Liver (tissue), 9 donors: ENCODE measurements around the gene PUS1. TPM values are rescaled to one million over a fixed set of nuclear protein-coding genes. Genes with fewer than 3 reads are reported as not detected.

Experiments
- DNase-seq: peaks from one replicate; pipeline ENCODE4 v3.0.0-alpha.2; 2017; ENCODE audit warnings: low spot score
- H3K27ac ChIP-seq, 2 donors: one replicate each; pipeline ENCODE4 v1.7.0; 2013; ENCODE audit warnings: inconsistent platforms in 2 of 2, low read length in 2 of 2, control low read depth in 1 of 2, low read depth in 1 of 2, mild to moderate bottlenecking in 1 of 2
- H3K27me3 ChIP-seq, 4 donors: one replicate each; pipeline versions ENCODE4 v1.6.1 to v1.7.0; 2013; ENCODE audit warnings: low read length in 3 of 4, inconsistent platforms in 1 of 4, mild to moderate bottlenecking in 1 of 4, moderate library complexity in 1 of 4; ENCODE audit not compliant: control insufficient read depth in 4 of 4, insufficient read depth in 4 of 4
- H3K36me3 ChIP-seq, 4 donors: one replicate each; pipeline versions ENCODE4 v1.6.1 to v1.7.0; 2013; ENCODE audit warnings: low read length in 3 of 4, mild to moderate bottlenecking in 3 of 4, low read depth in 1 of 4, moderate library complexity in 1 of 4; ENCODE audit not compliant: control insufficient read depth in 4 of 4, insufficient read depth in 3 of 4
- H3K4me1 ChIP-seq, 4 donors: one replicate each; pipeline versions ENCODE4 v1.6.1 to v1.7.0; 2013; ENCODE audit warnings: low read length in 3 of 4, mild to moderate bottlenecking in 3 of 4, moderate library complexity in 1 of 4; ENCODE audit not compliant: control insufficient read depth in 4 of 4, insufficient read depth in 4 of 4
- H3K4me3 ChIP-seq, 3 donors: one replicate each; pipeline versions ENCODE4 v1.6.1 to v1.7.0; 2013; ENCODE audit warnings: low read length in 3 of 3, control low read depth in 1 of 3, low read depth in 1 of 3, mild to moderate bottlenecking in 1 of 3
- H3K9ac ChIP-seq, 2 donors: one replicate each; pipeline ENCODE4 v1.7.0; 2013; ENCODE audit warnings: low read length in 2 of 2, mild to moderate bottlenecking in 2 of 2, moderate library complexity in 2 of 2, control low read depth in 1 of 2, low read depth in 1 of 2
- H3K9me3 ChIP-seq, 4 donors: one replicate each; pipeline versions ENCODE4 v1.6.1 to v1.7.0; 2013; ENCODE audit warnings: low read length in 3 of 4; ENCODE audit not compliant: control insufficient read depth in 4 of 4
- CTCF ChIP-seq: fragments of 150-350 bp; IDR thresholded peaks from 2 replicates; pipeline ENCODE4 v1.5.1; 2017; ENCODE audit warnings: improper control_type of control experiment, low read depth, low read length; ENCODE audit not compliant: missing input control
- EGR1 ChIP-seq, 2 donors: IDR thresholded peaks; 2 replicates each; pipeline ENCODE4 v1.6.1; 2016 to 2018; ENCODE audit warnings: antibody characterized with exemption in 2 of 2, low read depth in 2 of 2
- FOXA2 ChIP-seq: IDR thresholded peaks from 2 replicates; pipeline ENCODE4 v1.6.1; 2016; ENCODE audit warnings: antibody characterized with exemption
- GABPA ChIP-seq, 2 donors: IDR thresholded peaks in 1 of 2; conservative IDR thresholded peaks in 1 of 2; 2 replicates each; pipeline ENCODE4 v1.6.1; 2016; ENCODE audit warnings: antibody characterized with exemption in 2 of 2, mild to moderate bottlenecking in 1 of 2, moderate library complexity in 1 of 2
- HNF4G ChIP-seq: IDR thresholded peaks from 2 replicates; pipeline ENCODE4 v1.6.1; 2016; ENCODE audit warnings: antibody characterized with exemption
- JUND ChIP-seq, 2 donors: IDR thresholded peaks; 2 replicates each; pipeline ENCODE4 v1.6.1; 2016; ENCODE audit warnings: antibody characterized with exemption in 2 of 2
- MAX ChIP-seq: IDR thresholded peaks from 2 replicates; pipeline ENCODE4 v1.6.1; 2016; ENCODE audit warnings: antibody characterized with exemption
- REST ChIP-seq: IDR thresholded peaks from 2 replicates; pipeline ENCODE4 v1.6.1; 2016; ENCODE audit warnings: antibody characterized with exemption, mild to moderate bottlenecking
- YY1 ChIP-seq: IDR thresholded peaks from 2 replicates; pipeline ENCODE4 v1.6.1; 2016; ENCODE audit warnings: antibody characterized with exemption, mild to moderate bottlenecking
- WGBS: extraction: QIAGEN DNeasy Blood & Tissue Kit; methylation state at CpG from one replicate; pipeline ENCODE4 v1.1.7; 2013; 5-methylcytosine and 5-hydroxymethylcytosine counted together
- polyA plus RNA-seq, 2 donors: library from polyadenylated mRNA; stranded (reverse) in 1 of 2; unstranded in 1 of 2; fragments of 200-250 nt in 1 of 2; fragments of >200 nt in 1 of 2; fragmentation: Nextera tagmentation in 1 of 2; extraction: Ambion mirVana in 1 of 2; gene quantifications; one replicate each; pipeline versions ENCODE4 v1.2.1 to v1.2.3, GENCODE V29; 2013 to 2015
- total RNA-seq, 2 donors: library from RNA; depleted of rRNA; stranded (reverse); fragments of >200 nt; gene quantifications; one replicate each; pipeline ENCODE4 v1.2.3, GENCODE V29; 2014
- donor health status: healthy.
- donor health status: healthy.
- donor health status: healthy.
- donor health status: healthy.
- donor health status: healthy.

Gene PUS1
- total and polyA plus RNA-seq, 4 donors: 6.1 to 24.4 (median 10.7) TPM

- Histone ChIP-seq H3K27ac (no peak overlapping the region), H3K4me1 (peaks cover 0 to 9% (median 0%) of the 10 kb centered on the region in 4 donors), H3K9ac (no peak overlapping the region), H3K36me3 (peaks cover 12 to 31% (median 16%) of the 10 kb centered on the region in 4 donors), H3K9me3 (no peaks in the 10 kb centered on the region), H3K27me3 (no peaks in the 10 kb centered on the region), H3K4me3 (no peak overlapping the region)
- TF ChIP-seq CTCF (no peak), MAX (no peak)
- no peak for DNase-seq
- WGBS: 94% methylated on average over 13 of the region's 13 CpGs
Observed at GRCh38 chr12:131905081-131905629, 23.9 kb upstream of the PUS1 start.

GRCh38 chr12:131905630-131906091 lies 23.4 kb upstream of the PUS1 start:
- DNase-seq: no peak
- H3K9ac ChIP-seq: no peak overlapping the region
- no peaks in the 10 kb centered on the region for H3K9me3 ChIP-seq
- peaks cover 0 to 7% (median 0%) of the 10 kb centered on the region in 4 donors for H3K4me1 ChIP-seq
- peaks cover 9 to 36% (median 18%) of the 10 kb centered on the region in 4 donors for H3K36me3 ChIP-seq
- H3K4me3 ChIP-seq: no peak overlapping the region
- no peak overlapping the region for H3K27ac ChIP-seq
- no peaks in the 10 kb centered on the region for H3K27me3 ChIP-seq
- no peak for TF ChIP-seq EGR1 (IDR thresholded peaks at IDR 0.05; ENCODE audit: low read depth in 2 of 2)
- TF ChIP-seq MAX: no peak
- no peak for TF ChIP-seq REST
- TF ChIP-seq JUND (IDR thresholded peaks at IDR 0.05): no peak
- WGBS: 93% methylated on average over 15 of the region's 15 CpGs

- TF ChIP-seq GABPA (IDR thresholded peaks at IDR 0.05 in 1 of 2, conservative IDR thresholded peaks at IDR 0.05 in 1 of 2): no peak
- TF ChIP-seq FOXA2: no peak
- no peak for TF ChIP-seq HNF4G
- TF ChIP-seq YY1: no peak
- Histone ChIP-seq H3K4me1 (peaks cover 0 to 8% (median 0%) of the 10 kb centered on the region in 4 donors), H3K36me3 (peaks cover 22 to 54% (median 28%) of the 10 kb centered on the region in 4 donors), H3K4me3 (no peak overlapping the region), H3K27ac (no peak overlapping the region), H3K9me3 (no peaks in the 10 kb centered on the region), H3K27me3 (no peaks in the 10 kb centered on the region), H3K9ac (no peak overlapping the region)
- 95% methylated on average over 31 of the region's 31 CpGs for WGBS
- no peak for DNase-seq
Observed at GRCh38 chr12:131907379-131908091, 21.5 kb upstream of the PUS1 start.
